ENCODE results near the gene P2RX3.
"Not testable (repeated sequence)": the region's sequence is repeated elsewhere in the genome, so short reads cannot be mapped to it uniquely, and the experiment has no call there.

The P2RX3 gene

DNA sequence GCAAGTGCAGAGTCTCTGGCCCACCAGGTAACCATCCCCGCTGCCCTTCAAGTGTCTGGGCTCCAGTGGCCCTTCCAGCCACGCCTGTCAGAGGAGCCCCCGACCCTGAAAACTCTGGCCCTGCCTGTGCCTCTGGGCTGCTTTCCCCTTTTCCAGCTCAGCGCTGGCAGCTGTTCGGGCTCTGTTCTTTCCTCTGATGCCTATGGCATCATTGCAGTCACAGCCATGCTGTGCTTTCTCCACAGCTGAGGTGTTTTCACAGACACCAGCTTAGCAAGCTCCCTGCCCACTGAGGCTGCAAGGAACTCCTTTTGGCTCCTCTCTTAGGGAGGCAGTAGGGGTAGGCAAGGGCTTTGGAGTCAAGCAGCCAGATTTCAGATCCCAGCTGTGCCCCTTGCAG lies 21.2 kb downstream of the P2RX3 start:
- no peak overlapping the region for H3K4me3 ChIP-seq (ENCODE audit: control insufficient read depth, low read depth, low read length)
- DNase-seq (ENCODE audit: low read depth), result no peak
- TF ChIP-seq, protein P1, sequence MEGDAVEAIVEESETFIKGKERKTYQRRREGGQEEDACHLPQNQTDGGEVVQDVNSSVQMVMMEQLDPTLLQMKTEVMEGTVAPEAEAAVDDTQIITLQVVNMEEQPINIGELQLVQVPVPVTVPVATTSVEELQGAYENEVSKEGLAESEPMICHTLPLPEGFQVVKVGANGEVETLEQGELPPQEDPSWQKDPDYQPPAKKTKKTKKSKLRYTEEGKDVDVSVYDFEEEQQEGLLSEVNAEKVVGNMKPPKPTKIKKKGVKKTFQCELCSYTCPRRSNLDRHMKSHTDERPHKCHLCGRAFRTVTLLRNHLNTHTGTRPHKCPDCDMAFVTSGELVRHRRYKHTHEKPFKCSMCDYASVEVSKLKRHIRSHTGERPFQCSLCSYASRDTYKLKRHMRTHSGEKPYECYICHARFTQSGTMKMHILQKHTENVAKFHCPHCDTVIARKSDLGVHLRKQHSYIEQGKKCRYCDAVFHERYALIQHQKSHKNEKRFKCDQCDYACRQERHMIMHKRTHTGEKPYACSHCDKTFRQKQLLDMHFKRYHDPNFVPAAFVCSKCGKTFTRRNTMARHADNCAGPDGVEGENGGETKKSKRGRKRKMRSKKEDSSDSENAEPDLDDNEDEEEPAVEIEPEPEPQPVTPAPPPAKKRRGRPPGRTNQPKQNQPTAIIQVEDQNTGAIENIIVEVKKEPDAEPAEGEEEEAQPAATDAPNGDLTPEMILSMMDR (IDR thresholded peaks at IDR 0.05; ENCODE audit: control insufficient read depth, insufficient read depth, low read depth, low read length, missing control alignments), result no peak

DNA sequence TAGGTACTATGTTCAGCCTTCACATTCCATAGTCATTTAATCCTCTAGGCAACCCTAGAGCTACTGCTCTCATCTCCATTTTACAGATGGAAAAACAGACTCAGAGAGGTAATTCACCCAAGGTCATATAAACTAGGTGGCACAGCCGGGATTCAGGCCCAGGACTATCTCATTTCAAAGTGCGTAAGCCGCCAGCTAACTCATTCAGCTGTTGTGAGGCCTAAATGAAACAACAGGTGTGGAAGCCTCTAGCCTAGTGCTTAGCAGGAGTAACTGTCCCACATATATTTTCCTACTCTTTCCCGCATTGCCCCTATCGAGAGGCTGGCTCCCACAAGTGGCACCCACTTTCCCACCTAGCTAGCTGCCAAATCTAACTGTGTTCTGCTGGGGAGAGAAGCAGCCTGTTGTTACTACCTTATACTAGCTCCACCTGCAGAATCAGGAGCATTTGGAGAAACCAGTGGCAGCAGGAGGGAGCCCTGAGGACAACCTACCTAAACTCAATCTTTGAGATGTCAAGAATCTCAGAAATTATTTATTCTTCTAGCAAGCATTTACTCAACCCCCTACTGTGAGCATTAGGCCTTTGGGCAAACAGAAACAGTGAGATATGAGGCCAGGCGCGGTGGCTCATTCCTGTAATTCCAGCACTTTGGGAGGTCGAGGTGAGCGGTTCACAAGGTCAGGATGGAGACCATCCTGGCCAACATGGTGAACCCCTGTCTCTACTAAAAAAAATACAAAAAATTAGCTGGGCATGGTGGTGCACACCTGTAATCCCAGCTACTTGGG lies 21.9 kb downstream of the P2RX3 start:
- no peak overlapping the region for H3K4me3 ChIP-seq (ENCODE audit: control insufficient read depth, low read depth, low read length)
- DNase-seq (ENCODE audit: low read depth), result no peak
- TF ChIP-seq, protein P1 (IDR thresholded peaks at IDR 0.05; ENCODE audit: control insufficient read depth, insufficient read depth, low read depth, low read length, missing control alignments), result no peak

DNA sequence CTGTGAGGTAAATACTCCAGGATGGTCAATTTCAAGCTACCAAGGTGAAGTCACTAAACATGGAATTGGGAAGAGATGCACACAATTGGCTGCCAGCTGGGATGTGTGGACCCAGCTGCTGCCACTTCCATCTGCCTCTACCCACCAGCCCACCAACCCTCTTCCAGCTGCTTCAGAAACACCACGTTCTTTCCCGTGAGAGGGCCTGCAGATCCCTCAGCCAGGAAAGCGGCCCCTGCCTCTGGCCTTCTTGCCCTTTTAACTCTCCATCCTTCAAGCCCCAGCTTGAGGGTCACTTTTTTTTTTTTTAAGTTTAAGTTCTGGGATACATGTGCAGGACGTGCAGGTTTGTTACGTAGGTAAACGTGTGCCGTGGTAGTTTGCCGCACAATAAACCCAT lies 22.8 kb downstream of the P2RX3 start:
- H3K4me3 ChIP-seq (ENCODE audit: control insufficient read depth, low read depth, low read length), result no peak overlapping the region
- TF ChIP-seq, protein P1 (IDR thresholded peaks at IDR 0.05; ENCODE audit: control insufficient read depth, insufficient read depth, low read depth, low read length, missing control alignments), result no peak
- DNase-seq (ENCODE audit: low read depth), result no peak

DNA sequence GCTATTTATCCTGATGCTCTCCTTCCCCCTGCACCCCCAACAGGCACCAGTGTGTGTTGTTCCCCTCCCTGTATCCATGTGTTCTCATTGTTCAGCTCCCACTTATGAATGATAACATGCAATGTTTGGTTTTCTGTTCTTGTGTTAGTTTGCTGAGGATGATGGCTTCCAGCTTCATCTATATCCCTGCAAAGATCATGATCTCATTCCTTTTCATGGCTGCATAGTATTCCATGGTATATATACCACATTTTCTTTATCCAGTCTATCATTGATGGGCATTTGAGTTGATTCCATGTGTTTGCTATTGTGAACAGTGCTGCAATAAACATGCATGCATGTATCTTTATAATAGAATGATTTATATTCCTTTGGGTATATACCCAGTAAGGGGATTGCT lies 23.3 kb downstream of the P2RX3 start:
- not testable (repeated sequence) for DNase-seq (ENCODE audit: low read depth); H3K4me3 ChIP-seq (ENCODE audit: control insufficient read depth, low read depth, low read length)

DNA sequence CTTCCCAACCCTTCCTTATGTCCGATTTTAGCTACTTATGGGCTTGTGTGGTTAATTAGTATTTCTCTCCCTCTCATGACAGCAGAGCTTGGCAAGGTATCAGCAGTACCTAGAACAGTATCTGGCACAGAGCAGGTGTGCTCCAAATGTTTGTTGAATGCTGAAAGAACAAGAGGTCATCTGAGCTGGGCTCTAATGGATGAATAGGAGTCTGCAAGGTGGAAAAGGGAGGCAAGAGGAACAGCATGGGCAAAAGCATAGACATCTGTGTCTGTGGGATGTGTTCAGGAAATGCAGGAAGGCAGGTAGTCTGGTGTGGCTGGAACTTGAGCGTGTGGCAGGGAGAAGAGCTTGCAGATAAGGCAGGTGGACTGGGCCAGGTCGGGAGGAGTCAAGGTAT lies 23.8 kb downstream of the P2RX3 start:
- no peak for DNase-seq (ENCODE audit: low read depth)

DNA sequence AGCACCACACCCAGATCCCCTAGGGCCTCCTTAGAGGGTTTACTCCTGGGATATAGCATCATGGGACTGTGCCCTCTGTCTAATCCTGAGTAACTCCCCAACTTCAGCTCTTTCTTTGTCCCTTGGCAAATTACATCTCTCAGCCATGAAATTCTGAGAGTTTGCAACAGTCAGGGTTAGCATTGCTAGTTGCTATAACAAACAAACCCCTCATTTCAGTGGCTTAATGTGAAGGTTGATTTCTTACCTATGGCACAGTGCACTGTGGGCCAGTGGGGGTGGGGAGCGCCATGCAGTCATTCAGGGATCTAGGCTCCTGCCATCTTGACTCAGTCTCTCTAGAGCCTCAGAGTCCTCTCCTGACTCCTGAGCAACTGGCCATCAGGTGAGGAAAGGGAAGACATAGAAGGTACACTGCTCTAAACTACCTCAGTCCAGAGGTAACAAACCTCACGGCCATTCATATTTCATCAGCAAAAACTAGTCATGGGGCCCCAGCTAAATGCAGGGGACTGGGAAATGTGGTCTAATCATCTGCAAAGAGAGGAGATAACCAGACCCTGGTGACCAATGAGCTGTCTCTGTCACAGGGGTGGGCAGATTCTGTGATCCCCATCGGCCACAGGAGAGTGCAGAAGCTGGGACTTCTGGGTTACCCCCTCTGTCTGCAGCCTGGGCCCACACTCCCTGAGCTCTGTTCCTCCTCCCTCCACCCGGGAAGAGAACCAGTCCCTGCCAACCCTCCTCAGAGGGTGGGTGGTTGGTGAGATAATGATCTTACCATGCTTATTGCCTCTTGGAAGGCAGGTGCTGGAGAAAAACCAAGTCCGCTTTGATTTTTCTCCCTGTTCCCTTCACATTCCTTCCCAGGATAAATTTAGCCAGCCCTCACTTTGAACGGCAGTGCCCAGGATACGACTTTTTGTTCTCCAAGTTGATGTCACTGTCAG lies 25.3 kb downstream of the P2RX3 start:
- no peak for DNase-seq (ENCODE audit: low read depth)
- TF ChIP-seq, protein P1 (IDR thresholded peaks at IDR 0.05; ENCODE audit: control insufficient read depth, insufficient read depth, low read depth, low read length, missing control alignments), result no peak
- H3K4me3 ChIP-seq (ENCODE audit: control insufficient read depth, low read depth, low read length), result no peak overlapping the region

More for the DNA sequence above, 23.8 kb downstream of the P2RX3 start:
- TF ChIP-seq, protein P1 (IDR thresholded peaks at IDR 0.05; ENCODE audit: control insufficient read depth, insufficient read depth, low read depth, low read length, missing control alignments), result no peak
- H3K4me3 ChIP-seq (ENCODE audit: control insufficient read depth, low read depth, low read length), result no peak overlapping the region

Data from AG09309 (cell line).